CD14-positive monocyte (primary cell): ENCODE measurements around the gene RNF20. TPM values are rescaled to one million over a fixed set of nuclear protein-coding genes. Genes with fewer than 3 reads are reported as not detected.

Experiments
- DNase-seq, 3 donors: peaks; one replicate each; pipeline ENCODE4 v3.0.0-alpha.2; 2011 to 2022
- H2AFZ ChIP-seq: 2 replicates; pipeline ENCODE4 v1.6.0; 2012; ENCODE audit warnings: mild to moderate bottlenecking, low read depth, low read length, inconsistent platforms; ENCODE audit not compliant: insufficient read depth, poor library complexity, severe bottlenecking
- H3K27ac ChIP-seq, 2 donors: 1 replicate in 1 of 2; 2 replicates in 1 of 2; pipeline ENCODE4 v1.5.1; 2012 to 2013; ENCODE audit warnings: low read length in 2 of 2, control low read depth in 1 of 2, inconsistent platforms in 1 of 2, low read depth in 1 of 2, mild to moderate bottlenecking in 1 of 2
- H3K27me3 ChIP-seq, 2 donors: one replicate each; pipeline versions ENCODE4 v1.6.0 to v1.6.1; 2011 to 2013; ENCODE audit warnings: low read length in 2 of 2; ENCODE audit not compliant: control insufficient read depth in 2 of 2, insufficient read depth in 2 of 2
- H3K36me3 ChIP-seq, 2 donors: replicated peaks in 1 of 2; 1 replicate in 1 of 2; 2 replicates in 1 of 2; pipeline versions ENCODE4 v1.5.1 to v1.6.1; 2012 to 2013; ENCODE audit warnings: low read length in 2 of 2, control low read depth in 1 of 2, inconsistent platforms in 1 of 2, mild to moderate bottlenecking in 1 of 2; ENCODE audit not compliant: insufficient read depth in 2 of 2, control insufficient read depth in 1 of 2
- H3K4me1 ChIP-seq, 2 donors: 1 replicate in 1 of 2; 2 replicates in 1 of 2; pipeline versions ENCODE4 v1.5.1 to v1.6.1; 2012 to 2013; ENCODE audit warnings: low read length in 2 of 2, control low read depth in 1 of 2, inconsistent platforms in 1 of 2, mild to moderate bottlenecking in 1 of 2, moderate library complexity in 1 of 2; ENCODE audit not compliant: insufficient read depth in 2 of 2, control insufficient read depth in 1 of 2
- H3K4me2 ChIP-seq: replicated peaks from 2 replicates; pipeline ENCODE3; 2012; ENCODE audit warnings: low read length, moderate library complexity, mild to moderate bottlenecking; ENCODE audit not compliant: poor library complexity, severe bottlenecking; ENCODE audit errors: extremely low read depth
- H3K4me3 ChIP-seq, 3 experiments: fragments of 200-600 bp in 1 of 3; sonication (generic) in 1 of 3; replicated peaks in 1 of 3; 1 replicate in 2 of 3; 2 replicates in 1 of 3; pipeline ENCODE4 v1.5.1; 2011 to 2013; ENCODE audit warnings: low read length in 3 of 3, mild to moderate bottlenecking in 3 of 3, control low read depth in 2 of 3, low read depth in 2 of 3, inconsistent platforms in 1 of 3, moderate library complexity in 1 of 3
- H3K79me2 ChIP-seq: 2 replicates; pipeline ENCODE4 v1.6.0; 2012; ENCODE audit warnings: mild to moderate bottlenecking, control low read depth, inconsistent platforms, low read length, moderate library complexity; ENCODE audit not compliant: insufficient read depth
- H3K9ac ChIP-seq: 2 replicates; pipeline ENCODE4 v1.6.0; 2017; ENCODE audit warnings: low read length, mild to moderate bottlenecking; ENCODE audit not compliant: insufficient read depth, poor library complexity, severe bottlenecking
- H3K9me3 ChIP-seq, 2 donors: replicated peaks in 1 of 2; 1 replicate in 1 of 2; 2 replicates in 1 of 2; pipeline versions ENCODE4 v1.5.1 to v1.6.1; 2012 to 2013; ENCODE audit warnings: low read length in 2 of 2, control low read depth in 1 of 2; ENCODE audit not compliant: control insufficient read depth in 1 of 2, insufficient read depth in 1 of 2
- H4K20me1 ChIP-seq: 2 replicates; pipeline ENCODE4 v1.6.0; 2012; ENCODE audit warnings: mild to moderate bottlenecking, low read length, control low read depth, moderate library complexity; ENCODE audit not compliant: insufficient read depth
- H3K27ac Mint-ChIP-seq, 7 donors: one replicate each; pipeline ENCODE4 v1.8.0; 2020; ENCODE audit warnings: mild to moderate bottlenecking in 7 of 7, mixed read lengths in 7 of 7, moderate library complexity in 6 of 7, inconsistent platforms in 2 of 7
- H3K27me3 Mint-ChIP-seq, 3 donors: one replicate each; pipeline ENCODE4 v1.8.0; 2021 to 2022; ENCODE audit warnings: low read depth in 3 of 3, mild to moderate bottlenecking in 3 of 3, mixed read lengths in 3 of 3, moderate library complexity in 3 of 3, inconsistent platforms in 1 of 3
- H3K36me3 Mint-ChIP-seq, 2 donors: one replicate each; pipeline ENCODE4 v1.8.0; 2020; ENCODE audit warnings: mixed read lengths in 2 of 2, inconsistent platforms in 1 of 2, mild to moderate bottlenecking in 1 of 2
- H3K4me1 Mint-ChIP-seq: one replicate; pipeline ENCODE4 v1.8.0; 2020; ENCODE audit warnings: mild to moderate bottlenecking, mixed read lengths
- H3K4me3 Mint-ChIP-seq, 2 donors: one replicate each; pipeline ENCODE4 v1.8.0; 2020; ENCODE audit warnings: mild to moderate bottlenecking in 2 of 2, mixed read lengths in 2 of 2, moderate library complexity in 1 of 2
- H3K9me3 Mint-ChIP-seq, 7 donors: one replicate each; pipeline ENCODE4 v1.8.0; 2020 to 2022; ENCODE audit warnings: mixed read lengths in 7 of 7, mild to moderate bottlenecking in 6 of 7, moderate library complexity in 6 of 7, inconsistent platforms in 2 of 7
- CTCF ChIP-seq: fragments of 200-600 bp; IDR thresholded peaks from one replicate; pipeline ENCODE4 v1.8.0; 2022; ENCODE audit warnings: antibody characterized with exemption, mild to moderate bottlenecking
- WGBS: methylation state at CpG from one replicate; pipeline ENCODE4 v1.1.5; 2013; ENCODE audit warnings: missing lambda C conversion rate; ENCODE audit not compliant: insufficient coverage; 5-methylcytosine and 5-hydroxymethylcytosine counted together
- intact Hi-C, 2 donors: fragments of 100-400 bp; cut with micrococcal nuclease; formaldehyde crosslinking; loops; one replicate each; pipeline versions ENCODE4 v1.15.0 to v1.15.1; 2023
- polyA plus RNA-seq, 3 donors: library from polyadenylated mRNA; depleted of rRNA in 1 of 3; unstranded in 2 of 3; stranded (reverse) in 1 of 3; fragments of 300-500 nt in 2 of 3; fragments of >200 nt in 1 of 3; fragmentation: Illumina TruSeq in 2 of 3; gene quantifications; 1 replicate in 2 of 3; 2 replicates in 1 of 3; pipeline ENCODE4 v1.2.3, GENCODE V29; 2012 to 2021

Gene RNF20
- polyA plus RNA-seq, 3 donors: 7.2 to 35.2 (median 22.3) TPM

GRCh38 chr9:101540069-101540468 lies 6.4 kb downstream of the RNF20 start:
- Histone ChIP-seq H3K4me2 (no peak overlapping the region), H3K9me3 (no peaks in the 10 kb centered on the region), H3K9ac (no peak overlapping the region), H3K36me3 (peaks cover 81 to 98% of the 10 kb centered on the region in 2 donors), H4K20me1 (peaks cover 35% of the 10 kb centered on the region), H3K79me2 (peaks cover 36% of the 10 kb centered on the region), H3K27me3 (no peaks in the 10 kb centered on the region), H2AFZ (no peak overlapping the region), H3K4me3 (no peak overlapping the region), H3K27ac (no peak overlapping the region), H3K4me1 (no peaks in the 10 kb centered on the region)
- intact Hi-C loops: no loop called here
- H3K27ac Mint-ChIP-seq: no peak overlapping the region
- no peaks in the 10 kb centered on the region for H3K9me3 Mint-ChIP-seq
- no peak overlapping the region for H3K4me3 Mint-ChIP-seq
- no peak for DNase-seq
- WGBS: 100% methylated on average over 6 of the region's 8 CpGs
- no peaks in the 10 kb centered on the region for H3K27me3 Mint-ChIP-seq
- peaks cover 5% of the 10 kb centered on the region for H3K4me1 Mint-ChIP-seq
- peaks cover 24 to 35% of the 10 kb centered on the region in 2 donors for H3K36me3 Mint-ChIP-seq
- no peak for TF ChIP-seq CTCF

- no peaks in the 10 kb centered on the region for H3K4me1 Mint-ChIP-seq
- peaks cover 0 to 2% (median 0%) of the 10 kb centered on the region in 7 donors for H3K9me3 Mint-ChIP-seq
- no peak for DNase-seq
- intact Hi-C loops: no loop called here
- H4K20me1 ChIP-seq: peaks cover 16% of the 10 kb centered on the region
- no peak overlapping the region for H3K4me3 ChIP-seq
- 97% methylated on average over 12 of the region's 14 CpGs for WGBS
- no peak overlapping the region for H3K9ac ChIP-seq
- H3K27ac ChIP-seq: no peak overlapping the region
- no peak for TF ChIP-seq CTCF
- H3K4me1 ChIP-seq: no peaks in the 10 kb centered on the region
- peaks cover 86 to 98% of the 10 kb centered on the region in 2 donors for H3K36me3 ChIP-seq
- no peak overlapping the region for H2AFZ ChIP-seq
- H3K27me3 ChIP-seq: no peaks in the 10 kb centered on the region
- no peak overlapping the region for H3K4me2 ChIP-seq
- H3K9me3 ChIP-seq: no peaks in the 10 kb centered on the region
- no peaks in the 10 kb centered on the region for H3K27me3 Mint-ChIP-seq
- peaks cover 45 to 59% of the 10 kb centered on the region in 2 donors for H3K36me3 Mint-ChIP-seq
- H3K4me3 Mint-ChIP-seq: no peak overlapping the region
- peaks cover 5% of the 10 kb centered on the region for H3K79me2 ChIP-seq
- no peak overlapping the region for H3K27ac Mint-ChIP-seq
Measured at GRCh38 chr9:101543098-101543735, 9.6 kb downstream of the RNF20 start.
